ENCODE data around the gene RASSF5. TPM values are rescaled to one million over a fixed set of nuclear protein-coding genes. Genes with fewer than 3 reads are reported as not detected.

RASSF5 gene
- total and polyA plus RNA-seq, 9 of the 15 experiments (the other 6 are each of a cell fraction or from before 2014, with no cell fraction given): 6.1 to 41.0 (median 25.2) TPM

DNA sequence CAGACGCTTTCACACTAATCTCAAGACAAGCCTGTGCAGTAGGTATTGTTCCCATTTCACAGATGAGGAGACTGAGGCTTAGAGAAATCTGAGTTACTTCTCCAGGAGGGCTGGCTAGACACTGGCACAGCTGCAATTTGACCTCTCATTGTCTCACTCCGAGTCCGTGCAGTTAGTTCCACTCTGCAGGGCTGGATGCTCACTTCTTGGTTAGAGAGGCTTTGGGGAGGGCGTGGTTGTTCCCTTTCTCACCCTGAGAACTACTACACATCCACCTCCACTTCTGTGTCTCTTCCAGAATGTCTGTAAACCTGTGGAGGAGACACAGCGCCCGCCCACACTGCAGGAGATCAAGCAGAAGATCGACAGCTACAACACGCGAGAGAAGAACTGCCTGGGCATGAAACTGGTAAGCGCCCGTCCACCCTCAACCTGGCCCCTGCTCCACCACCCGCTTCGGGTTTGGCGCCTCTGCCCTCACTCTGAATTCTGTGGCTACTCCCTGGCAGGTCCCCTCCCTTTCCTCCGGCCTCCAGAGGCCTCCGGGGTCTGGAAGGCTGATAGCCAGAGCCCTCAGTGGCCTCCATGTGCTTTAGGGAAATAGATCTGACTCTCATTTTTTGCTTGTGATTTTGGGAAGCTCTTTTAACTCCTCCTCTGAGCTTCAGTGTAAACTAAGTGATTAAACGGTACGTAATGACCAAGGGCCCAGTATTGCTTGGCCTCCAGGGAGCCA is 75.8 kb downstream of the RASSF5 start (continued):
- peak; percentile 81 to 88 for TF ChIP-seq KDM1A (IDR thresholded peaks at IDR 0.05)
- TF ChIP-seq NR2C2 (CRISPR knock-in tag; IDR thresholded peaks at IDR 0.05): no peak
- no peak for TF ChIP-seq NR2C2 (tag; IDR thresholded peaks at IDR 0.05)

DNA sequence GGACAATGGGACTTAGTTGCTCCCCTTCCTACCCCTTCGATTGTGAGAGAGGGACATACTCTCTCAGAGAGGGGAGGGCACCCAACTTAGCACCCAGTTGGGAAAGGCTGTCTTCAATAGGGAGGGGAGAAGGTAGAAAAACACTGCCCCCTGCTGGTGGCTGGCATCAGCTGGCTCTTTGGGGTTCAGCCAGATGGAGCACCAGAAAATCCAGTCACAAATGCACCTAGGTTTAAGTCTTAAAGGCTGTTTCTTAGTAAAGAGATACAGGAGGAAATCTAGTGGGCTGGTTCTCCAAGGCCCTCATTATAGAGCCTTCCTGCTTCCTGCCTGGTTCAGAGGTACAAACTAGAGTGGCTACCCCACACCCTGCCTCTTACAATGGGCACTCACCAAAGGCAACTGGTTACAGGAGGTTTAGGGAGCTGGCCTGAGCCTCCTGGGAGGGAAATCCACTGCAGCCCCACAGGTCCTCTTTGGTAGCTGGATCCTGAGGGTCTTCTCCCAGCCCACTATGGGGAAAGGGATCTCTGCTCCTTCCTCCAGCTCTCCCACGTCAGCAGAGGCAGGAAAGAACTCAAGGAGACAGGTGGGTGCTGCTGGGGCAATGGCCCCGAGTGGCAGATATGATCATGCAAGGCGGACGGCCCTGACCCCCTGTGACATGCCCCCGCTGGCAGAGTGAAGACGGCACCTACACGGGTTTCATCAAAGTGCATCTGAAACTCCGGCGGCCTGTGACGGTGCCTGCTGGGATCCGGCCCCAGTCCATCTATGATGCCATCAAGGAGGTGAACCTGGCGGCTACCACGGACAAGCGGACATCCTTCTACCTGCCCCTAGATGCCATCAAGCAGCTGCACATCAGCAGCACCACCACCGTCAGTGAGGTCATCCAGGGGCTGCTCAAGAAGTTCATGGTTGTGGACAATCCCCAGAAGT is 76.6 kb downstream of the RASSF5 start:
- POLR2A ChIA-PET: interaction anchor here (0.5 to 1.8 kb wide), 7 partner anchors 9 to 1167 kb away, joined by 3 to 20 read pairs (median 4); no protein-coding TSS in a partner anchor
- no peak overlapping the region for H2AFZ ChIP-seq (ENCODE audit: low read depth, low read length)
- no peak overlapping the region for H3K27ac ChIP-seq (ENCODE audit: extremely low read depth, low read depth, low read length)
- no peak overlapping the region for H3K4me3 ChIP-seq
- in situ Hi-C loops (cut with MboI) (loop anchor here (5.0 to 25.0 kb wide), 3 partner anchors 37 to 422 kb away; no protein-coding TSS in a partner anchor), intact Hi-C loops (cut with micrococcal nuclease) (loop anchor here (1.0 kb wide), 3 partner anchors 39 to 94 kb away; no protein-coding TSS in a partner anchor)
- peaks cover 3% of the 10 kb centered on the region; the same call in 1 of the 2 replicates for H4K20me1 ChIP-seq (replicated peaks; ENCODE audit: control insufficient read depth, insufficient read depth, low read length)
- peaks cover 10% of the 10 kb centered on the region; the same call in 1 of the 3 replicates for H3K79me2 ChIP-seq (ENCODE audit: control insufficient read depth, insufficient read depth, low read length)
- no peaks in the 10 kb centered on the region for H3K9me1 ChIP-seq (ENCODE audit: control insufficient read depth, insufficient read depth, low read length)
- CTCF ChIA-PET (ENCODE audit: low intra/inter-chr PET ratio): interaction anchor here (0.7 to 3.7 kb wide), 8 partner anchors 30 to 122 kb away, joined by 3 to 97 read pairs (median 6); no protein-coding TSS in a partner anchor
- BruUV-seq (replicated peaks): no TSS peak
- 76% methylated on average over 16 of the region's 16 CpGs for WGBS (ENCODE audit: insufficient coverage, low coverage, missing lambda C conversion rate)
- H3K9ac ChIP-seq (ENCODE audit: insufficient read depth in 1 of 2, low read depth in 2 of 2, low read length in 2 of 2): no peak overlapping the region; a peak in 1 of 4 replicates
- peaks cover 9 to 23% of the 10 kb centered on the region in 2 experiments for H3K4me1 ChIP-seq (replicated peaks in 1 of 2; ENCODE audit: control insufficient read depth in 2 of 2, insufficient read depth in 2 of 2, low read length in 2 of 2)
- no peaks in the 10 kb centered on the region for H3K27me3 ChIP-seq (ENCODE audit: control insufficient read depth in 2 of 2, insufficient read depth in 2 of 2, low read length in 2 of 2)
- peak; percentile 89 to 91 (median 90) for DNase-seq (ENCODE audit: extremely low read depth in 1 of 4, low spot score in 3 of 4)
- no peaks in the 10 kb centered on the region for H3K9me3 ChIP-seq (replicated peaks; ENCODE audit: control insufficient read depth, insufficient read depth, low read depth, low read length)
- peak; percentile 95 for ATAC-seq
- H3K36me3 ChIP-seq (ENCODE audit: control insufficient read depth, insufficient read depth, low read length): peaks cover 71% of the 10 kb centered on the region
- FAIRE-seq: peak; percentile 98
- H3K4me2 ChIP-seq (ENCODE audit: insufficient read depth, low read length): no peak overlapping the region
- TF ChIP-seq ARID2 (IDR thresholded peaks at IDR 0.05): peak; percentile 99
- TF ChIP-seq, protein P1, sequence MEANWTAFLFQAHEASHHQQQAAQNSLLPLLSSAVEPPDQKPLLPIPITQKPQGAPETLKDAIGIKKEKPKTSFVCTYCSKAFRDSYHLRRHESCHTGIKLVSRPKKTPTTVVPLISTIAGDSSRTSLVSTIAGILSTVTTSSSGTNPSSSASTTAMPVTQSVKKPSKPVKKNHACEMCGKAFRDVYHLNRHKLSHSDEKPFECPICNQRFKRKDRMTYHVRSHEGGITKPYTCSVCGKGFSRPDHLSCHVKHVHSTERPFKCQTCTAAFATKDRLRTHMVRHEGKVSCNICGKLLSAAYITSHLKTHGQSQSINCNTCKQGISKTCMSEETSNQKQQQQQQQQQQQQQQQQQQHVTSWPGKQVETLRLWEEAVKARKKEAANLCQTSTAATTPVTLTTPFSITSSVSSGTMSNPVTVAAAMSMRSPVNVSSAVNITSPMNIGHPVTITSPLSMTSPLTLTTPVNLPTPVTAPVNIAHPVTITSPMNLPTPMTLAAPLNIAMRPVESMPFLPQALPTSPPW (CRISPR knock-in tag; IDR thresholded peaks at IDR 0.05): peak; percentile 74
- TF ChIP-seq, protein P2, sequence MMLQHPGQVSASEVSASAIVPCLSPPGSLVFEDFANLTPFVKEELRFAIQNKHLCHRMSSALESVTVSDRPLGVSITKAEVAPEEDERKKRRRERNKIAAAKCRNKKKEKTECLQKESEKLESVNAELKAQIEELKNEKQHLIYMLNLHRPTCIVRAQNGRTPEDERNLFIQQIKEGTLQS (IDR thresholded peaks at IDR 0.05): no peak
- TF ChIP-seq, protein P2 (CRISPR knock-in tag; conservative IDR thresholded peaks at IDR 0.05): 0 out of 2 replicates have a peak, but pooled peaks have one; percentile 24
- 0 out of 2 replicates have a peak, but pooled peaks have one; percentile 38 for TF ChIP-seq ZKSCAN1 (IDR thresholded peaks at IDR 0.05; ENCODE audit: low read depth, low read length)
- peak; percentile 16 to 84; a peak in 2 of 4 replicates for TF ChIP-seq MAZ (CRISPR knock-in tag; conservative IDR thresholded peaks at IDR 0.05 in 1 of 2, IDR thresholded peaks at IDR 0.05 in 1 of 2)
- TF ChIP-seq POLR2A (conservative IDR thresholded peaks at IDR 0.05): no peak

Data from K562 (cell line).